Measurements from ENCODE around the gene BHLHA15. TPM values are rescaled to one million over a fixed set of nuclear protein-coding genes. Genes with fewer than 3 reads are reported as not detected.
"Not testable (repeated sequence)": the region's sequence is repeated elsewhere in the genome, so short reads cannot be mapped to it uniquely, and the experiment has no call there.

BHLHA15 gene
- total RNA-seq, 2 donors from 2014 or later = 0.71 TPM; not detected in 1

DNA sequence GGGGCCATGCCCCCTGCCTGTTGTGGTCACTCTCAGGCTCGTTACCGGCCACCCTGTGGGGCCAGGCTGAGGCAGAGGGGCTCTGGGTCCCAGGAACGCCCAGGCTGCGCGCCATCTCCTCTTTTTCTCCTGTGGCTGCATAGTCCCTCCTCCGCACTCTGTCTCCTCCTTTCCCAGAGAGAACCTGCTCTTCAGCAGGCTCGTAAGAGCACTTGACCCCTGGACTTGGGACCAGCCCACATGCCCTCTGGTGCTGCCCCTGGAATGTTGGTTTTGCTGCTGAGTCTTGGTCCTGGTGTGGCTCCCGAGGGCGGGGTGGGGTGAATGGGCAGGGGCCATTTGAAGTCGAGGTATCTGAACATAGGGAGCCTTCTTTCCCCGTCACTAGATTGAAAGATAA lies 6.6 kb upstream of the BHLHA15 start:
- no peak for DNase-seq (ENCODE audit: low spot score)
- intact Hi-C loops (cut with DNase I) = no loop called here

DNA sequence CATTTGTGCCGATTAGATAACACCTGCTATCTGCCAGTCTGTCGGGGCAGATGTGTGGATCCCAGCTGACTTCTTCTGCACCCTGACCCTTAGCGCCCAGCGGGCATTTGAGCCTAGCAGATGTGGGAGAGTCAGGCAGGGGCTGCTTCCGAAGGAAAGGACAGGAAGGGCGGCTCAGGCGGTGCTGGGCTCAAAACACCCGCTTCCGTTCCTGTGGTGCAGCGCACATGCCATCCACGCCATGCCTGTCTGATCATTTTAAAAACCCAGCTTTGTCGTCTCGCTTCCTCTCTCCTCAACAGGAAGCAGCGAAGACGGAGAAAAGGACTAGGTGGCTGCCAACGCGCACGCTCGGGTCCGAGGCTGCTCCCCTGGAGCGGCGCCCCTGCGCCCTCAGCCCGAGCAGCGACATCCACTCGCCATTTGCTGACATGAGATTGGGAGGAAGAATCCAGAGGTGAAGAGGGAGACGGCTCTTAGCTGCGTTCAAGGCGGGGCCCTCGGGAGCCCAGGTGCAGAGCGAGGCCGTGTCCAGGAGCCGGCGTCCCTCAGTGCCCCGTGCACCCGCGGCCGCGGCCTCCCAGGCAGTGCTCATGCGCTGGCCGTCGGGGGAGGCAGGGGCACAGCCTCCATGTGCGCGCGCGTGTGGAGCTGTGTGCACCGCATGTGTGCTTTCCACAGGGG lies 5.9 kb upstream of the BHLHA15 start:
- intact Hi-C loops (cut with DNase I) = no loop called here

DNA sequence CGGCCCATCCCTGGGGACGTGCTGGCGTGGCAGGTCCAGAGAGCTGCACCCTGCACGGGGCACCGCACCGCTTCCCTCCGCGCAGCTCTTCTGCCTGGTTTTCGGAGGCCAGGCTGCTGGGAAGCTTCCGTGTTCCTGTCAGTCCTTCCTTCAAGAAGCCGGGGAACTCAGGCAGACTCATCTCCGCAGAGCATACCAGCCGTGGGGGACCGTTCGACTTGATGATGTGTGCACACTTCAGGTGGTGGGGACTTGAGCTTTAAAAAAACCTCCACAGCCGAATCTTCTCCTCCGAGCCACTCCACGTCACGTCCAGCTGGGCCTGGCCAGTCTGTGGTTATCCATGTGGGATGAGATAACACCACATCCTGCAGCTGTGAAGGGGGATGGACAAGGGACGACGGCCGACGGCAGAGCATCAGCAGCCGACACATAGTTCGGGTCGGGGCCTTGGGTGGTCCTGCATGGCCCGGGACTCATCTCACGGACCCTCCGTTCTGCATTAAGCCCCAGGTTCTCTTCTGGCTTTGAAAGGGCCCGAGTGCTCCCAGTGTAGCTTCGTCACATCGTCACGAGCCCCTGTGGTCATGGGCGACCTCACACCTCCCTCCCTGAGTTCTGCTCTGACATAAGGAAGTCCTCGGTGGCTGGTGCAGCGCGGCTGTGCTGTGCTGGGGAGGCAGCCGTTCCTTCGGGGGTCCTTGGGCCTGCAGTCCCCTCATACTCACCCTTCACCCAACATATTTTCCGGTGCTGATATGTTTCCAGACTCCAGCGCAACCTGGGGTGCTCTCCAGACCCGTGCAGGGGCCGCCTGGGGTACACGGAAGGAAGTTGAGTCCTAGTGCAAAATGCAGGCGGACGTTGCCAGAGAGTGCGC lies 4.5 kb upstream of the BHLHA15 start:
- no peak for DNase-seq (ENCODE audit: low spot score)

More for the DNA sequence above, 5.9 kb upstream of the BHLHA15 start:
- no peak for DNase-seq (ENCODE audit: low spot score)

DNA sequence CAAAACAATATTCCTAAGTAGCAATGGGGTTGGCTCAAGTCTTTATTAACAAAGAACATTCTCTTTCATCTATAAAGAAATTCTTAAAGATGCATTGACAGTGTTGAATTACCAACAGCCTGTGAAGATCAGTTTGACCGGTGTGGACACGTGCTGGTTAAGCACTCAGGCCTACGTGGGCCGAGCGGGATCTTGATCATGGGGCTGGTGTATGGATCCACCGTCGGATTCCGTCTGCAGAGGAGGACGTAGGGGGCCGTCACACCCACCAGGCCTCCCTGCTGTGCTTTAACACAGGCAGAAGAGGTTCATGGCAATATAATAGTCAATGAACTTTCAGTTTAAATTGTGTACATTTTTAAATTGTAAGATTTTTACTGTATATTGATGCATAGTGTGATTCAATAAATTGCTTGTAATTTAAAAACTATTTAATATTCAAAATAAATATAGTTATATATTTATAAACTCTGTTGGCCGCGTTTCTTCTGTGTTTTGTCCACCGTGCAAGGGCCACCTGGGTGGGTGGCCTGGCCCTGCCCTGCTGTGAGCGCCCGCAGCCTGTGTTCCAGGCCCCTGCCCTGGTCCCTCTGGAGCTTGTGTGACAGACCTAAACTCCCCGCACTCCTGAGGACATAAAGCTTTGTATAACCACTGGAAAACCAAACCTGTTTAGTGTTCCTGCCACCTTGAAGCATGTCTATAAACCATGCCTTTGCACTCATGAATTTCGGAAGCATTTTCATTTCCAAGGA lies 1.9 kb upstream of the BHLHA15 start:
- no peak for DNase-seq (ENCODE audit: low spot score)
- intact Hi-C loops (cut with DNase I) = no loop called here

More for the DNA sequence above, 4.5 kb upstream of the BHLHA15 start:
- intact Hi-C loops (cut with DNase I) = no loop called here

DNA sequence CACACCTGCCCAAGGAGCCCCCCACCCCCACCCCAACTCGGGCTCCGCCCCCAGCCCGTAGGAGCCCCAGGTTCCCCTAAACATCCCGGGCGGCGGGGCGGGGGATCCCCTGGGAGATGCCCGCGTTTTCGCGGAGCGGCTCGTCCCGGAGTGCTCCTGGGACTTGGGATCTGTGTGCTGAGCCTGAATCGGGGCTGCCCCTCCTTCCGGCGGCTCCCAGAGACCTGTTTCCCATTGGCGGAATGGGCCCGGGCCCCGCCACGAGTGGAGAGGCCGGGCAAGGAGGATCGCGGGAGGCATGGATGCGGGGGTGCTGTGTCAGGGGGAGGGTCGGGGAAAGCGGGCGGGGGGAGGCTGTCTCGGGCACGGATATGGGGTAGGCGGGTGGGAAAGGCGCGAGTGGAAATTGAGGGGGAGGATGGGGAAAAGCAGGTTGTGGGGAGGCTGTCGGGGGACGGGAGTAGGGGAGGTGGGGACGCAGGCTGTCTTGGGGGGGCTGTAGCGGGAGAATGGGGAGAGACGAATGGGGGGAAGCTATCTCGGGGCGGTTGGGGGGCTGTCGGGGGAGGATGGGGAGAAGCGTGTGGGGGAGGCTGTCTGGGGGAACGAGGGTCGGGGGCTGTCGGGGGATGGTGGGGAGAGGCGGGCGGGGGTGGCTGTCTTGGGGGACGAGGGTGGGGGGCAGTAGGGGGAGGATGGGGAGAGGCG lies 572 bp upstream of the BHLHA15 start:
- peak; percentile 75 for DNase-seq (ENCODE audit: low spot score)
- intact Hi-C loops (cut with DNase I) = no loop called here

DNA sequence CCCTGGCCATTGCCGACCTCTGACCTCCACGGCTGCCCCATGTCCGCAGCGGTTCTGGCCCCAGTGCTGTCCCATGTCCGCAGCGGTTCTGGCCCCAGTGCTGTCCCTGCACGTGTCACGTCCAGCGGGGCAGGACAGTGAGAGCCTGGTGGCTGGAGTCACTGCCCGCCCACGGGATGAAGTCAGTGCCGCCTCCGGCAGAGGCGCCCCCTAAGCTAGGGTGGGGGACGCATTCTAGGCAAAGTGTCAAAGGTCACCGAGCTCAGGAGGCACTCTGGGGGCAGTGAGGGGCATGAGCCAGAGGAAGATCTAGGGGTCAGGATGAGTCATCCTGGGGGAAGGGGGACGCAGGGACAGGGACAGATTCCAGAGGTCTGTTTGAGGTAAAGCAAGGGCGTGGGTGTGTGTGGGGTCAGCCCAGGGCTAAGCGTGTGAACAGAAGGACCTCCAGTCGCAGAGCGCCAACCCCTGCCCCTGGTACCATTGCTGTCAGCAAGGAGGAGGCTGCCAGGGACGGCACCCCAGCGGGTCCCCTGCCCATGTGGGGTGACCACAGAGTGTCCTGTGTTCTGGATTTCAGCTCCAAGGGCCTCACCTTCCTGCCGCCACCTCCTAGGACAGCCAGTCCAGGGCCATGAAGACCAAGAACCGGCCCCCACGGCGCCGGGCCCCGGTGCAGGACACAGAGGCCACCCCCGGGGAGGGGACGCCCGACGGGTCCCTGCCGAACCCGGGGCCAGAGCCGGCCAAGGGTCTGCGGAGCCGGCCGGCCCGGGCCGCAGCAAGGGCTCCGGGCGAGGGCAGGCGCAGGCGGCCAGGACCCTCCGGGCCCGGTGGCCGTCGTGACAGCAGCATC lies 665 bp downstream of the BHLHA15 start:
- intact Hi-C loops (cut with DNase I) = no loop called here
- peak; percentile 76 for DNase-seq (ENCODE audit: low spot score)

DNA sequence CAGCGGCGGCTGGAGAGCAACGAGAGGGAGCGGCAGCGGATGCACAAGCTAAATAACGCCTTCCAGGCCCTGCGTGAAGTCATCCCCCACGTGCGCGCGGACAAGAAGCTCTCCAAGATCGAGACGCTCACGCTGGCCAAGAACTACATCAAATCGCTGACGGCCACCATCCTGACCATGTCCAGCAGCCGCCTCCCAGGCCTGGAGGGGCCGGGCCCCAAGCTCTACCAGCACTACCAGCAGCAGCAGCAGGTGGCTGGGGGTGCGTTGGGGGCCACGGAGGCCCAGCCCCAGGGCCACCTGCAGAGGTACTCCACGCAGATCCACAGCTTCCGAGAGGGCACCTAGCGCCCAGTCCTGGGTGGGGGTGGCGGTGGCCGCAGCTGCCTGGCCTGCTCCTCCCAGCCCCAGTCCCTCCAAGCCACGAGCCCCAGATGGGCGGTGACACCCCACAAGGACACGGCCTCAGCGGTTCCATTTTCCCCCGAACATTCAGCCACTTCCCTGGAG lies 1.3 kb downstream of the BHLHA15 start:
- DNase-seq (ENCODE audit: low spot score) = peak; percentile 79
- intact Hi-C loops (cut with DNase I) = no loop called here

DNA sequence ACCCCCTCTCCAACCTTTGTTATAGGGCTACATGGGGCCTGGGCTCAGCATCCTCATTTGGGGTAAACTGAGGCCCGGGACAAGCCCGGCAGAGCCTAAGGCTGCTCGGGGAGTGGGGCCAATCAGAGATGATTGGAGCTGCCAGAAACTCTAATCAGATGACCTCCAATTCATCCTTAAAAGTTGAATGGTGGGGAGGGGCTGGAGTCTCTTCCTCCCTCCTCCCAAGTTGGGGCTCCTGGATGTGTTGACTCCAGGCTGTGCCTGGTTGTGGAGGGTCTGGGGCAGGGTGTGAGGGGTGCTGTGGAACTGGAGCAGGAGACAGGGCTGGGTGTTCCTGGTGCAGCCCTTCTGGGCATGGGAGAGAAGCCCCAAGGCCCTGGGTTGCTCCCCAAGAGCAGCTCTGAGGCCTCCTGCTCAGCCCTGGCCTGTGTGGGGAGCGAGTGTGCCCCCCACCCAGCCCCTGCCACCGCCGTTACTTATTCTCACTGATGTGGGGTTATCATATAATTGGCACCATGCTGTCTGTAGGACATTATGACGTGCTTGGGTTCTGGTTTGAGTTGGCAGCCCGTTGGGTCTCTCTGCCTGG lies 2.2 kb downstream of the BHLHA15 start:
- peak; percentile 55 for DNase-seq (ENCODE audit: low spot score)
- intact Hi-C loops (cut with DNase I) = no loop called here

DNA sequence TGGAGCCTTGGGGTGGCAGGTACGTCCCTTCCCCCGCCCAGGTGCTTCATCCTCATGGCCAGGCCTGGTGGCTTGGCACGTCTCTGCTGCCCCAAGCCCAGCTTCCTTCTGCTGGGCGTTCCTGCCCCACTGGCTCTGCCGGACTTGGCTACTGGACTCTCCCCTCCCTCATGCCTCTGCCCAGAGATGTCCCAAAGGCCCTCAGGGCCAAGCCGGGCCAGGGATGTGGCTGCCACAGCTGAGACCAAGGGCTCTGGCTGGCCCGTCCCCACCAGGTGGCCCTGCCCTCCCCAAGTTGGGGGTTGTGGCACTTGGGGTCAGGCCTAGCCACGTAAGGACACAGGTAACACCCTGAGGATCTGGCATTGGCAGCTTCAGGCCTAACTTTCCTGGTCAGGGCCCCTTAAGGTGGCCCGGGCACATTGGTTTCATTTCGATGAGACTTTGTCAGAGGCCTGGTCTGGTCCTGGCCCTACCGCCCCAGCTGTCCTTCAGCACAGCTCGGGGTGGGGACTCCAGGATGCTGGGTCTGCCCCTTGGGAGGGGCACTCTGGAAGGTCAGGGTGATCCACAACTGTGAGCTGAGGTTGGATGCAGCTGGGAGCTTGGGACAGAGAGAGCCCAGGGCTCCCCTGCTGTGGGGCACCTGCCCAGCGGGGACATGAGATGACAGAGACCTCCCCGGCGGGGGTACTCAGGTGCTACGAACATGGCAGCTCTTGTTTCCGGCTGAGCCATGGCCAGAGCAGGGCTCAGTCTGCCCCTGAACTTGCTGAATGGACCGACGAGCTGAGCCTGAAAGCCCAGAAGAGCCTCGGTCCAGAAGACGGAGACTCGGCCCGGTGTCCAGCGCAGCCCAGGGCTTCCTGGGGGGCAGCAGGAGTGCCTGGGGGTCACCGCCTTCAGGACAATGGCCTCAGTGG lies 2.9 kb downstream of the BHLHA15 start:
- DNase-seq (ENCODE audit: low spot score) = peak; percentile 78
- intact Hi-C loops (cut with DNase I) = no loop called here

DNA sequence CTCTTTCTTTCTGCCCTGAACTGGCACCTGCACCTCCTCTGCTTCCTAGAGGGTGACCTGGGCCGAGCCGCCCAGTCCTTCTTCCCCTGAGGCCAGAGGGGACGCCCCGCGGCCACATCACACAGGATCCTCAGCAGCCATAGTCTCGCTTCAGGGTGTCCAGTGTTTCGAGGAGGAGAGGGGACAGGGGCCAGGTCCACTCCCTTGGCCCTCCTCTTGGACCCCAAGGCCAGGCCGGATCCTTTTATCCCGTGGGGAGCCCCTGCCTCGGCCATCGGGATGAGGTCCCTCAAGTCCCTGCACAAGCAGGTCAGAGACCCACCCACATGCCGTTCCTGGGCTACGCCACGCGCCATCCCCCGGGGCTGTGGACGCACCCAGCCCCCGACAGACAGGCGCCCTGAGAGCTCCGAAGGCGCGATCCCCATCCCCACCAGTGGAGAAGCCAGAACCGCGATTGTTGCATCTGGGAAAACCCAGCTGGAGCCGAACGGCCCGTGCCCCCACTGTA lies 3.6 kb downstream of the BHLHA15 start:
- intact Hi-C loops (cut with DNase I) = no loop called here
- DNase-seq (ENCODE audit: low spot score) = peak; percentile 83

DNA sequence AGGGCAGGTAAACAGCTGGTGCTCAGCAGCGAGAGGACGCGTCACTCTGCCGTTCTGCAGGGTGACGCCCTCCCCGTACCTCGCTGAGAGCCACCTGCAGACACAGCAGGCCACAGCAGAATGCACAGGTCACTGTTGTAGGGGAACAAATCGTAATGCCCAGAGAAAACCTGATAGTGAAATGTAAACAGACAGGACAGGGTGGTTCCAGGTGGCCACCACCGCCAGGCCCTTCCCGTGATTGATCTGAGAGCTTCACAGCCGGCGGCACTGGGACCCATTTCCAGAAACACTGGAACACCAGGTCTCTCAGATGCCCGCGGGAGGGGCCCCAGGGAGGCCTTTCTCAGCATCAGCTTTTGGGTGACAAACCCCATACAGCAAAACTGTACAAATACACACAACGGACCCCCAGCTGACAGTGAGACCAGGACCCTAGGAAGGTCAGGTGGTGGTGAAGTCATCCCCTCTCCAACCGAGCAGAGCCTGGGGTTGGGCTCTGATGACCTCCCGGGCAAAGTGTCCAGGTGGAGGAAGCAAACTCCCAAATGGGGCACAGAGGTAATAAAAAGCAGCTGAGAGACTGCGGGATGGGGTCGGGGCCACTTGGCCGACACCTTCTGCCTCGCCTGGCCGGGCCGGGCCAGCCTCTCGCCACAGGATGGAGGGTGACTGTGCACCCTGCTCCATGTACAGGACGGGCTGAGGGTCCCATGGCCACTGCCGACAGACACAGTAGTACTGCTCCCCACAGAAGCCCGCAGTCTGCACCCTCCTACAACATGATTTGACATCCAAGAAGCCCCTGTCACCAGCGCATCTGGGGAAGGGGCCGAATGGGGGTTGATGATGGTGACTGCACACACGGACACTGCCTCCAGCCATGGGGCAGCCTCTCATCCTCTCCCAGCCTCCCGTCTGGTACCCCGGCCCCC lies 4.6 kb downstream of the BHLHA15 start:
- DNase-seq (ENCODE audit: low spot score) = peak; percentile 77
- intact Hi-C loops (cut with DNase I) = no loop called here

DNA sequence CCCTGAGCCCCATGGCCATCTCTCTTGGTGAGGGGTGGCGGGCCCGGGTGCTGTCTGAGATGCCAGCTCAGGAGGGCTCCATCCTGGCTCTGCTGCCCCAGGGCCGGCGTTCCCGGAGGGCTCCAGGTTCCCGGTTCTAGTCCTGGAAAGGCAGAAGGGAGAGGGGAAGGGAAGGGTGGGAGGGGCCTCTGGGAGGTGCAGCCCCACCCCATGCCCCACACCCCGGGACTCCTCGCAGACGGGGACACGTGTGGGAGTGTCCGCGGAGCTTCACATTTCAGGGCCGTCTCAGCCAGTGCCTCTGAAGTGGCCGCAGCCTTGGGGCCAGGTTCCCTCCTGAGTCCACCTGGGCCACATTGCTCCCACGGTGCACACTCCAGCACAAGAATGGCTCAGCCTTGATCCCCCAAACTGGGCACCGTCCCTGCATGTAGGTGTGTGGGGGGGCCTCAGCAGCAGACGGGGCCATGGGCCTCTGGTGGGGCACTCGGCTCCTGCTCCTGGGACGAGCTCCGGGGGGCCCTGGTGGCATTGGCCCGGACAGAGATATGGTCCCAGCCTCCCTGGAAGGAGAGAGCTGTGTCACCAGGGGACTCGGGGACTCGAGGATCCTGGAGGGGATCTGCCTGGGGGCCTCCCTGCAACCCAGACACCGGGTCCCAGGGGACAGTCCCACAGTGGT lies 5.8 kb downstream of the BHLHA15 start:
- DNase-seq (ENCODE audit: low spot score) = peak; percentile 71

DNA sequence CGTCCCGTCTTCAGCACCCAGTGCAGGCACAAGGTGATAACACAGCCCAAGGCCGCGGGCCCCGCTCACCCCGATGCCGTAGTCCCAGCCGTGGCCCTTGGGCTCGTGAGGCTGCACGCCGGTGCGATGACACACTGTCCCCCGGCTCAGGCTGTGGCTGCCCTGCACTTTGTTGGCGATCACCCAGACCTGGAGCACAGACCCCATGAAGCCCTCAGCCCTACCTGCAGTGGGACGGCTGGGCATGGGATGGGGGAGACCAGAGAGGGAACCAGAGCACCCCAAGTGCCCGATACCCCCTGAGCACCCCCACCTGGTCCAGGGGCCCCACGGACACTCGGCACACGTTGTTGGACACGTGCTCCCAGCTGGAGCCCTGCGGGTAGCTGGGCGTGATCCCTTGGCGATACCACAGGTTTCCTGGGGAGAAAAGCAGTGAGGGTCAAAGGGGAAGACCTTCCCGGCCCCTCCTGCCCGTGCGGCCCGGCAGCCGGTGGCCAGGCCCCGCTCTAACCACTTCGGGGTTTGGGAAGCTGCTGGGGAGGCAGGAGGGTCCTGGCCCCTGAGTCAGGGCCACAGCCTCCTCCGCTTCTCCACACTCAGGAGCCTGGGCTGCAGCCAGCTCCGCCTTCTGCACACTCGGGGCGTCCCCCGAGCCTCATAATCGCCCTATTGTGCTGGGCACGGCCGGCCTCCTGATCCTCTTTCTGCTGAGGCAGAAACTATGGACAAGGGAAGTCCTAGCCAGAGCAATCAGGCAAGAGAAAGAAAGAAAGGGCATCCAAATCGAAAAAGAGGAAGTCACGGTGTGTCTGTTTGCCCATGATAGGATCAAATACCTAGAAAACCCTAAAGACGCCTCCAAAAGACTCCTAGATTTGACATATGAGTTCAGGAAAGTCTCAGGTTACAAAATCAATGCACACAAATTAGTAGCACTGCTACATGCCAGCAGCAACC lies 6.7 kb downstream of the BHLHA15 start:
- peak; percentile 82 for DNase-seq (ENCODE audit: low spot score)
- intact Hi-C loops (cut with DNase I) = no loop called here

More for the DNA sequence above, 5.8 kb downstream of the BHLHA15 start:
- intact Hi-C loops (cut with DNase I) = no loop called here

DNA sequence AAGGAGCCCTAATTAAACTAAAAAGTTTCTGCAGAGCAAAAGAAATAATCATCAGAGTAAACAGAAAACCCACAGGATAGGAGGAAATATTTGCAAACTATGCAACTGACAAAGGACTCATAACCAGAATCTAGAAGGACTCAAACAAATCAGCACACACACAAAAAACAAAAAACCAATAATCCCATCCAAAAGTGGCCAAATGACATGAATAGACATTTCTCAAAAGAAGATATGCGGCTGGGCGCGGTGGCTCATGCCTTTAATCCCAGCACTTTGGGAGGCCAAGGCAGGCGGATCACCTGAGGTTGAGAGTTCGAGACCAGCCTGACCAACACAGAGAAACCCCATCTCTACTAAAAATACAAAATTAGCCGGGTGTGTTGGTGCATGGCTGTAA lies 8.1 kb downstream of the BHLHA15 start:
- DNase-seq (ENCODE audit: low spot score) = peak; percentile 51
- intact Hi-C loops (cut with DNase I) = not testable (repeated sequence)
